ENCODE data around the gene SCUBE3. TPM values are rescaled to one million over a fixed set of nuclear protein-coding genes. Genes with fewer than 3 reads are reported as not detected.

The SCUBE3 gene
- total and polyA plus RNA-seq, 2 experiments from 2014 or later = 0.39 to 1.1 TPM

DNA sequence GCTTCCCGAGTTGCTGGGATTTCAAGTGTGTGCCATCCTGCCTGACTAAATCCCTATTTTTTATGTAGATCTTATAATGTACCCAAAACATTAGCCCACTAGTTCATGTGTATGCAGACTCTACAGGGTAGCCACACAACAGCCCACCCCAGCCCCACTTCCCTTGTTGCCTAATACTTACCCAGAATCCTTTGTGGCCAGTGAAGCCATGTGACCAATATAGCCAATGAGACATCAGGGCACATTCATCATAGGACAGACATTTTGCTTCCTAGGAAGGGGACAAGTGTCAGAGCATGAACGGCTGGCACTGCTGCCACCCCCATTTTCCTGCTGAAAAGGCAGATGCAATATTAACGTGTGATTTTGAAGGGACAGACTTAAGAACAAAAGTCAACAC, 36.6 kb upstream of the SCUBE3 start:
- no peaks in the 10 kb centered on the region for H3K9me3 Mint-ChIP-seq
- H3K36me3 Mint-ChIP-seq (ENCODE audit: low read depth) = no peaks in the 10 kb centered on the region
- peaks cover 14% of the 10 kb centered on the region for H3K4me1 Mint-ChIP-seq
- Histone ChIP-seq H3K27ac (ENCODE audit: low read depth) (no peak overlapping the region), H2AFZ (no peak overlapping the region), H3K79me2 (replicated peaks; ENCODE audit: insufficient read depth) (no peaks in the 10 kb centered on the region), H3K4me3 (no peak overlapping the region), H3F3A (replicated peaks; ENCODE audit: low read depth) (peaks cover 8% of the 10 kb centered on the region; the same call in 1 of the 2 replicates), H3K9me2 (ENCODE audit: insufficient read depth) (no peaks in the 10 kb centered on the region), H3K4me2 (no peak overlapping the region), H3K4me1 (ENCODE audit: insufficient read depth) (no peaks in the 10 kb centered on the region; the same call in 1 of the 2 replicates), H3K36me3 (ENCODE audit: insufficient read depth) (no peaks in the 10 kb centered on the region), H4K20me1 (replicated peaks; ENCODE audit: insufficient read depth) (no peaks in the 10 kb centered on the region; the same call in 1 of the 2 replicates), H3K27me3 (ENCODE audit: insufficient read depth) (peaks cover 13% of the 10 kb centered on the region)
- DNase-seq (ENCODE audit: low spot score) (no peak), ATAC-seq (no peak)
- peaks cover 2% of the 10 kb centered on the region for H3K27me3 Mint-ChIP-seq (ENCODE audit: insufficient read depth, low read depth, poor library complexity)
- H3K4me3 Mint-ChIP-seq = no peak overlapping the region
- no peak overlapping the region for H3K27ac Mint-ChIP-seq
- TF ChIP-seq, protein P1, sequence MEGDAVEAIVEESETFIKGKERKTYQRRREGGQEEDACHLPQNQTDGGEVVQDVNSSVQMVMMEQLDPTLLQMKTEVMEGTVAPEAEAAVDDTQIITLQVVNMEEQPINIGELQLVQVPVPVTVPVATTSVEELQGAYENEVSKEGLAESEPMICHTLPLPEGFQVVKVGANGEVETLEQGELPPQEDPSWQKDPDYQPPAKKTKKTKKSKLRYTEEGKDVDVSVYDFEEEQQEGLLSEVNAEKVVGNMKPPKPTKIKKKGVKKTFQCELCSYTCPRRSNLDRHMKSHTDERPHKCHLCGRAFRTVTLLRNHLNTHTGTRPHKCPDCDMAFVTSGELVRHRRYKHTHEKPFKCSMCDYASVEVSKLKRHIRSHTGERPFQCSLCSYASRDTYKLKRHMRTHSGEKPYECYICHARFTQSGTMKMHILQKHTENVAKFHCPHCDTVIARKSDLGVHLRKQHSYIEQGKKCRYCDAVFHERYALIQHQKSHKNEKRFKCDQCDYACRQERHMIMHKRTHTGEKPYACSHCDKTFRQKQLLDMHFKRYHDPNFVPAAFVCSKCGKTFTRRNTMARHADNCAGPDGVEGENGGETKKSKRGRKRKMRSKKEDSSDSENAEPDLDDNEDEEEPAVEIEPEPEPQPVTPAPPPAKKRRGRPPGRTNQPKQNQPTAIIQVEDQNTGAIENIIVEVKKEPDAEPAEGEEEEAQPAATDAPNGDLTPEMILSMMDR (conservative IDR thresholded peaks at IDR 0.05; ENCODE audit: low read depth in 2 of 2) = no peak
- TF ChIP-seq, protein P2, sequence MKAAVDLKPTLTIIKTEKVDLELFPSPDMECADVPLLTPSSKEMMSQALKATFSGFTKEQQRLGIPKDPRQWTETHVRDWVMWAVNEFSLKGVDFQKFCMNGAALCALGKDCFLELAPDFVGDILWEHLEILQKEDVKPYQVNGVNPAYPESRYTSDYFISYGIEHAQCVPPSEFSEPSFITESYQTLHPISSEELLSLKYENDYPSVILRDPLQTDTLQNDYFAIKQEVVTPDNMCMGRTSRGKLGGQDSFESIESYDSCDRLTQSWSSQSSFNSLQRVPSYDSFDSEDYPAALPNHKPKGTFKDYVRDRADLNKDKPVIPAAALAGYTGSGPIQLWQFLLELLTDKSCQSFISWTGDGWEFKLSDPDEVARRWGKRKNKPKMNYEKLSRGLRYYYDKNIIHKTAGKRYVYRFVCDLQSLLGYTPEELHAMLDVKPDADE (IDR thresholded peaks at IDR 0.05) = no peak
- TF ChIP-seq JUNB (IDR thresholded peaks at IDR 0.05; ENCODE audit: unreplicated experiment) (no peak), EZH2phosphoT487 (IDR thresholded peaks at IDR 0.05; ENCODE audit: unreplicated experiment) (no peak), ZNF331 (CRISPR knock-in tag; IDR thresholded peaks at IDR 0.05; ENCODE audit: low read depth) (no peak)

DNA sequence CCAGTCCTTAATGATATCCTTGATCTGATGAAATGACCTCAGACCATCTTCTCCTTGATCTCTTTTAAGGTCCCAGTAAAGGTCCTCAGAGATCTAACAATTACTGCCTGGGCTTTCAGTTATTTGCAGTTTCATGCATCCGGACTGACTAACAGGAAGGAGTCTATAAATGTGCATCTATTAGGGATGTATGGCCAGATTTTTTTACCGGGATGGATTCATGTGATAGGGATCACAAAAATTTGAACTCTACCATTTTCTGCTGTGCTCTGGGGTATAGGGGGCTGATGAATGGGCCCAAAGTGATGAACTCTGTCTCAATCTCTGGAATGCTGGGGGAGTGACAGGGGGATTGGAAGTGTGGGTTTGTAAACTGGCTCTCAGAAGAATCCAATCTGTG, 36.2 kb upstream of the SCUBE3 start:
- no peaks in the 10 kb centered on the region; the same call in 1 of the 2 replicates for H4K20me1 ChIP-seq (replicated peaks; ENCODE audit: insufficient read depth)
- no peak for ATAC-seq
- H3K9me2 ChIP-seq (ENCODE audit: insufficient read depth) = no peaks in the 10 kb centered on the region
- Mint-ChIP-seq H3K27me3 (ENCODE audit: insufficient read depth, low read depth, poor library complexity) (peaks cover 2% of the 10 kb centered on the region), H3K9me3 (no peaks in the 10 kb centered on the region), H3K27ac (no peak overlapping the region), H3K36me3 (ENCODE audit: low read depth) (no peaks in the 10 kb centered on the region), H3K4me1 (peaks cover 14% of the 10 kb centered on the region), H3K4me3 (no peak overlapping the region)
- H3K4me1 ChIP-seq (ENCODE audit: insufficient read depth) = no peaks in the 10 kb centered on the region; the same call in 1 of the 2 replicates
- H2AFZ ChIP-seq = no peak overlapping the region
- peaks cover 8% of the 10 kb centered on the region; the same call in 1 of the 2 replicates for H3F3A ChIP-seq (replicated peaks; ENCODE audit: low read depth)
- H3K27me3 ChIP-seq (ENCODE audit: insufficient read depth) = peaks cover 15% of the 10 kb centered on the region
- no peak for DNase-seq (ENCODE audit: low spot score)
- TF ChIP-seq, protein P2 (IDR thresholded peaks at IDR 0.05) = no peak
- no peaks in the 10 kb centered on the region for H3K36me3 ChIP-seq (ENCODE audit: insufficient read depth)
- no peak overlapping the region for H3K4me3 ChIP-seq
- H3K79me2 ChIP-seq (replicated peaks; ENCODE audit: insufficient read depth) = no peaks in the 10 kb centered on the region
- no peak overlapping the region for H3K4me2 ChIP-seq
- no peak overlapping the region for H3K27ac ChIP-seq (ENCODE audit: low read depth)

DNA sequence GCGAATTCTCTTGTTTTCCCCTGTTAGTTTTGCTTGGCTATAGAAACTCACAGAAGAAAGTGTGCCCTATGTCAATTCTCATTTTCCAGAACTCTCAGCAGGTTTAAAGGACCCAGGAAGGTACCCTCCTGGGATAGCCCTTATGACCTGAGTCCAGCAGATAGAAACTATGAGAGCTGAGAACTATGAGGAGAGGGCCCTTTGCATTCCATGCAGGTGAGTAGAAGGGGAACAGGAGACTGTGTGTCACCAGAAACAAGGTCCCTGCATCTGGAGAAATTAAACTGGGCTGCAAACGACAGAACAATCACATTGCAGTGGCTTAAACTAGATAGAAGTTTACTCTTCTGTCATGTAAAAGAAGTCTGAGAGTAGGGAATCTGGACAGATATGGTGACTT, 35.7 kb upstream of the SCUBE3 start:
- Histone ChIP-seq H3K36me3 (ENCODE audit: insufficient read depth) (no peaks in the 10 kb centered on the region), H3K4me1 (ENCODE audit: insufficient read depth) (no peaks in the 10 kb centered on the region; the same call in 1 of the 2 replicates), H3K79me2 (replicated peaks; ENCODE audit: insufficient read depth) (no peaks in the 10 kb centered on the region), H2AFZ (no peak overlapping the region), H4K20me1 (replicated peaks; ENCODE audit: insufficient read depth) (no peaks in the 10 kb centered on the region; the same call in 1 of the 2 replicates), H3K4me2 (no peak overlapping the region), H3K27me3 (ENCODE audit: insufficient read depth) (peaks cover 19% of the 10 kb centered on the region), H3K27ac (ENCODE audit: low read depth) (no peak overlapping the region), H3F3A (replicated peaks; ENCODE audit: low read depth) (peaks cover 8% of the 10 kb centered on the region; the same call in 1 of the 2 replicates), H3K9me2 (ENCODE audit: insufficient read depth) (no peaks in the 10 kb centered on the region), H3K4me3 (no peak overlapping the region)
- H3K4me1 Mint-ChIP-seq = peaks cover 17% of the 10 kb centered on the region
- H3K9me3 Mint-ChIP-seq = no peaks in the 10 kb centered on the region
- H3K36me3 Mint-ChIP-seq (ENCODE audit: low read depth) = no peaks in the 10 kb centered on the region
- DNase-seq (ENCODE audit: low spot score) (no peak), ATAC-seq (no peak)
- no peak overlapping the region for H3K4me3 Mint-ChIP-seq
- H3K27ac Mint-ChIP-seq = no peak overlapping the region
- peaks cover 6% of the 10 kb centered on the region for H3K27me3 Mint-ChIP-seq (ENCODE audit: insufficient read depth, low read depth, poor library complexity)
- no peak for TF ChIP-seq STAT1 (IDR thresholded peaks at IDR 0.05; ENCODE audit: unreplicated experiment)
- no peak for TF ChIP-seq CREB1 (CRISPR knock-in tag; IDR thresholded peaks at IDR 0.05; ENCODE audit: low read depth)
- no peak for TF ChIP-seq EZH2 (IDR thresholded peaks at IDR 0.05; ENCODE audit: low read depth, unreplicated experiment)
- no peak for TF ChIP-seq ZNF114 (CRISPR knock-in tag; IDR thresholded peaks at IDR 0.05)
- no peak for TF ChIP-seq EZH2phosphoT487 (IDR thresholded peaks at IDR 0.05; ENCODE audit: unreplicated experiment)
- TF ChIP-seq NANOG (IDR thresholded peaks at IDR 0.05; ENCODE audit: borderline replicate concordance) = no peak
- TF ChIP-seq POLR2AphosphoS5 (IDR thresholded peaks at IDR 0.05; ENCODE audit: low read depth) = no peak
- TF ChIP-seq JUNB (IDR thresholded peaks at IDR 0.05; ENCODE audit: unreplicated experiment) = no peak
- TF ChIP-seq, protein P3, sequence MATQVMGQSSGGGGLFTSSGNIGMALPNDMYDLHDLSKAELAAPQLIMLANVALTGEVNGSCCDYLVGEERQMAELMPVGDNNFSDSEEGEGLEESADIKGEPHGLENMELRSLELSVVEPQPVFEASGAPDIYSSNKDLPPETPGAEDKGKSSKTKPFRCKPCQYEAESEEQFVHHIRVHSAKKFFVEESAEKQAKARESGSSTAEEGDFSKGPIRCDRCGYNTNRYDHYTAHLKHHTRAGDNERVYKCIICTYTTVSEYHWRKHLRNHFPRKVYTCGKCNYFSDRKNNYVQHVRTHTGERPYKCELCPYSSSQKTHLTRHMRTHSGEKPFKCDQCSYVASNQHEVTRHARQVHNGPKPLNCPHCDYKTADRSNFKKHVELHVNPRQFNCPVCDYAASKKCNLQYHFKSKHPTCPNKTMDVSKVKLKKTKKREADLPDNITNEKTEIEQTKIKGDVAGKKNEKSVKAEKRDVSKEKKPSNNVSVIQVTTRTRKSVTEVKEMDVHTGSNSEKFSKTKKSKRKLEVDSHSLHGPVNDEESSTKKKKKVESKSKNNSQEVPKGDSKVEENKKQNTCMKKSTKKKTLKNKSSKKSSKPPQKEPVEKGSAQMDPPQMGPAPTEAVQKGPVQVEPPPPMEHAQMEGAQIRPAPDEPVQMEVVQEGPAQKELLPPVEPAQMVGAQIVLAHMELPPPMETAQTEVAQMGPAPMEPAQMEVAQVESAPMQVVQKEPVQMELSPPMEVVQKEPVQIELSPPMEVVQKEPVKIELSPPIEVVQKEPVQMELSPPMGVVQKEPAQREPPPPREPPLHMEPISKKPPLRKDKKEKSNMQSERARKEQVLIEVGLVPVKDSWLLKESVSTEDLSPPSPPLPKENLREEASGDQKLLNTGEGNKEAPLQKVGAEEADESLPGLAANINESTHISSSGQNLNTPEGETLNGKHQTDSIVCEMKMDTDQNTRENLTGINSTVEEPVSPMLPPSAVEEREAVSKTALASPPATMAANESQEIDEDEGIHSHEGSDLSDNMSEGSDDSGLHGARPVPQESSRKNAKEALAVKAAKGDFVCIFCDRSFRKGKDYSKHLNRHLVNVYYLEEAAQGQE (IDR thresholded peaks at IDR 0.05; ENCODE audit: unreplicated experiment) = no peak
- no peak for TF ChIP-seq ZNF331 (CRISPR knock-in tag; IDR thresholded peaks at IDR 0.05; ENCODE audit: low read depth)

Data from GM23338 (cell line).